H1 (cell line): ENCODE data around the gene ARHGEF28. TPM values are rescaled to one million over a fixed set of nuclear protein-coding genes. Genes with fewer than 3 reads are reported as not detected.

ENCODE experiments used
- CTCF ChIA-PET: fragments of 300-600 bp; sonication (Branson Sonifier 250); formaldehyde crosslinking; loops from one replicate; lab custom pipeline; 2021; ENCODE audit not compliant: partially characterized antibody; lab: Charles Lee
- POLR2A ChIA-PET: fragments of 300-600 bp; sonication (Branson Sonifier 250); formaldehyde crosslinking; loops from one replicate; lab custom pipeline; 2021; ENCODE audit warnings: inconsistent platforms; ENCODE audit not compliant: partially characterized antibody; lab: Charles Lee
- DNase-seq, 2 experiments: peaks; one replicate each; pipeline versions ENCODE4 v3.0.0 to v3.0.0-alpha.2; 2010 to 2022; ENCODE audit warnings: low spot score in 2 of 2, low read depth in 1 of 2, mixed read lengths in 1 of 2
- FAIRE-seq: peaks from 2 replicates; lab custom pipeline; 2011; peaks lifted over from hg19 to GRCh38; lab: Jason Lieb, UNC
- H2AFZ ChIP-seq: 2 replicates; pipeline ENCODE4 v1.8.1; 2012; ENCODE audit warnings: low read length, inconsistent platforms
- H2AK5ac ChIP-seq: 2 replicates; pipeline ENCODE4 v1.6.1; 2013; ENCODE audit warnings: low read depth, low read length
- H2BK120ac ChIP-seq: replicated peaks from 2 replicates; pipeline ENCODE3; 2013; ENCODE audit warnings: low read depth, low read length, inconsistent platforms
- H2BK12ac ChIP-seq: 2 replicates; pipeline ENCODE4 v1.6.1; 2013; ENCODE audit warnings: low read depth, low read length
- H2BK15ac ChIP-seq: 2 replicates; pipeline ENCODE4 v1.6.1; 2013; ENCODE audit warnings: low read length
- H2BK20ac ChIP-seq: 2 replicates; pipeline ENCODE4 v1.6.1; 2013; ENCODE audit warnings: low read length
- H2BK5ac ChIP-seq: 2 replicates; pipeline ENCODE4 v1.6.1; 2013; ENCODE audit warnings: low read depth, low read length
- H3K14ac ChIP-seq: 2 replicates; pipeline ENCODE4 v1.6.1; 2013; ENCODE audit warnings: inconsistent platforms; ENCODE audit not compliant: insufficient read length
- H3K18ac ChIP-seq: 2 replicates; pipeline ENCODE4 v1.6.1; 2013; ENCODE audit warnings: low read length; ENCODE audit errors: extremely low read depth
- H3K23ac ChIP-seq: 2 replicates; pipeline ENCODE4 v1.6.1; 2013; ENCODE audit warnings: inconsistent platforms; ENCODE audit not compliant: insufficient read length
- H3K23me2 ChIP-seq: 2 replicates; pipeline ENCODE4 v1.6.1; 2013; ENCODE audit warnings: low read depth, low read length
- H3K27ac ChIP-seq: 2 replicates; pipeline ENCODE4 v1.6.1; 2011; ENCODE audit warnings: low read depth, low read length, inconsistent platforms
- H3K27me3 ChIP-seq, 4 experiments: replicated peaks in 1 of 4; 1 replicate in 1 of 4; 2 replicates in 3 of 4; pipeline versions ENCODE4 v1.6.1 to v1.8.1; 2011 to 2013; ENCODE audit warnings: low read length in 3 of 4, mild to moderate bottlenecking in 3 of 4, inconsistent platforms in 2 of 4, mixed read lengths in 2 of 4, moderate library complexity in 1 of 4; ENCODE audit not compliant: control insufficient read depth in 3 of 4, insufficient read depth in 3 of 4; ENCODE audit errors: extremely low read depth in 1 of 4
- H3K36me3 ChIP-seq, 4 experiments: 2 replicates each; pipeline versions ENCODE4 v1.6.1 to v1.8.1; 2011 to 2013; ENCODE audit warnings: mild to moderate bottlenecking in 4 of 4, low read length in 3 of 4, moderate library complexity in 2 of 4, control low read depth in 1 of 4, inconsistent platforms in 1 of 4; ENCODE audit not compliant: insufficient read depth in 4 of 4, control insufficient read depth in 2 of 4
- H3K4ac ChIP-seq: replicated peaks from 2 replicates; pipeline ENCODE3; 2013; ENCODE audit warnings: low read length, low read depth, mixed read lengths, inconsistent platforms; ENCODE audit not compliant: insufficient read length
- H3K4me1 ChIP-seq, 4 experiments: replicated peaks in 1 of 4; 1 replicate in 1 of 4; 2 replicates in 3 of 4; pipeline versions ENCODE4 v1.6.1 to v1.8.1; 2011 to 2013; ENCODE audit warnings: low read length in 3 of 4, inconsistent platforms in 2 of 4, mixed read lengths in 1 of 4; ENCODE audit not compliant: insufficient read depth in 4 of 4, control insufficient read depth in 3 of 4
- H3K4me2 ChIP-seq, 2 experiments: 2 replicates each; pipeline versions ENCODE4 v1.6.1 to v1.8.1; 2011 to 2013; ENCODE audit warnings: low read depth in 2 of 2, low read length in 2 of 2, control low read depth in 1 of 2, inconsistent platforms in 1 of 2, mild to moderate bottlenecking in 1 of 2; ENCODE audit not compliant: insufficient read depth in 1 of 2
- H3K4me3 ChIP-seq, 4 experiments: fragments of 200-600, 300-600 bp in 1 of 4; sonication (generic), shearing (Covaris generic), sonication (Bioruptor Twin) in 1 of 4; 2 replicates each; pipeline versions ENCODE4 v1.5.1 to v1.8.1; 2011 to 2016; ENCODE audit warnings: low read length in 4 of 4, low read depth in 3 of 4, control low read depth in 2 of 4, inconsistent platforms in 2 of 4, mild to moderate bottlenecking in 2 of 4, mixed read lengths in 1 of 4, moderate library complexity in 1 of 4; ENCODE audit not compliant: insufficient read depth in 2 of 4; ENCODE audit errors: extremely low read depth in 1 of 4
- H3K56ac ChIP-seq: replicated peaks from 2 replicates; pipeline ENCODE3; 2013; ENCODE audit warnings: low read depth, mild to moderate bottlenecking, mixed read lengths, low read length, inconsistent platforms; ENCODE audit not compliant: insufficient read length
- H3K79me1 ChIP-seq: 2 replicates; pipeline ENCODE4 v1.6.1; 2013; ENCODE audit warnings: low read depth, low read length, control low read depth
- H3K79me2 ChIP-seq, 2 experiments: 2 replicates each; pipeline versions ENCODE4 v1.6.1 to v1.8.1; 2012 to 2013; ENCODE audit warnings: low read length in 2 of 2, mild to moderate bottlenecking in 2 of 2, inconsistent platforms in 1 of 2; ENCODE audit not compliant: insufficient read depth in 2 of 2, control insufficient read depth in 1 of 2
- H3K9ac ChIP-seq, 4 experiments: replicated peaks in 1 of 4; 1 replicate in 1 of 4; 2 replicates in 3 of 4; pipeline versions ENCODE4 v1.6.1 to v1.8.1; 2011 to 2013; ENCODE audit warnings: low read depth in 3 of 4, low read length in 3 of 4, control low read depth in 2 of 4, mild to moderate bottlenecking in 2 of 4, moderate library complexity in 2 of 4, inconsistent platforms in 1 of 4; ENCODE audit errors: extremely low read depth in 1 of 4
- H3K9me3 ChIP-seq, 2 experiments: 2 replicates each; pipeline versions ENCODE4 v1.6.1 to v1.8.1; 2012 to 2013; ENCODE audit warnings: mild to moderate bottlenecking in 2 of 2, moderate library complexity in 2 of 2, control low read depth in 1 of 2, inconsistent platforms in 1 of 2, low read depth in 1 of 2, low read length in 1 of 2, mixed read lengths in 1 of 2; ENCODE audit not compliant: insufficient read depth in 2 of 2
- H4K20me1 ChIP-seq, 2 experiments: replicated peaks in 1 of 2; 2 replicates each; pipeline versions ENCODE3 to v1.8.1; 2011 to 2013; ENCODE audit warnings: inconsistent platforms in 2 of 2, low read length in 2 of 2, mild to moderate bottlenecking in 1 of 2; ENCODE audit not compliant: insufficient read depth in 2 of 2, control insufficient read depth in 1 of 2
- H4K5ac ChIP-seq: 2 replicates; pipeline ENCODE4 v1.6.1; 2013; ENCODE audit warnings: low read length, low read depth, mixed read lengths, inconsistent platforms; ENCODE audit not compliant: insufficient read length
- H4K8ac ChIP-seq: 2 replicates; pipeline ENCODE4 v1.8.0; 2013; ENCODE audit warnings: mild to moderate bottlenecking, moderate library complexity, low read length, inconsistent platforms; ENCODE audit not compliant: insufficient read depth; ENCODE audit errors: extremely low read depth
- H4K91ac ChIP-seq: replicated peaks from 2 replicates; pipeline ENCODE3; 2013; ENCODE audit warnings: low read length, mixed read lengths, inconsistent platforms; ENCODE audit not compliant: insufficient read length
- TBP ChIP-seq: IDR thresholded peaks from 2 replicates; pipeline ENCODE4 v1.6.1; 2011; ENCODE audit warnings: low read depth, low read length, improper control_type of control experiment
- WGBS, 2 experiments: shearing (Covaris generic) in 1 of 2; methylation state at CpG; one replicate each; pipeline versions ENCODE4 v1.1.6 to v1.1.7; 2013 to 2015; ENCODE audit warnings: low lambda C conversion rate in 2 of 2, mixed read lengths in 2 of 2, inconsistent platforms in 1 of 2, low coverage in 1 of 2, missing lambda C conversion rate in 1 of 2; ENCODE audit not compliant: insufficient replicate concordance in 2 of 2, insufficient coverage in 1 of 2, insufficient read length in 1 of 2; ENCODE audit errors: extremely low coverage in 1 of 2, missing lambda C conversion rate in 1 of 2; 5-methylcytosine and 5-hydroxymethylcytosine counted together
- polyA plus RNA-seq, 7 experiments: library from polyadenylated mRNA; depleted of rRNA in 3 of 7; stranded (reverse) in 5 of 7; unstranded in 2 of 7; fragments of >200 nt in 5 of 7; fragments of 200-250 nt in 2 of 7; gene quantifications; 1 replicate in 5 of 7; 2 replicates in 1 of 7; 4 replicates in 1 of 7; pipeline versions ENCODE4 v1.2.1 to v1.2.3, GENCODE V29; 2011 to 2013; ENCODE audit warnings: missing spikeins in 2 of 7, mixed read lengths in 2 of 7
- total RNA-seq: library from RNA; stranded (reverse); fragmentation: NEBNext Ultra II Directional; extraction: Animal tissue kit (Norgen Biotek cat#: 25700); gene quantifications from 2 replicates; pipeline ENCODE4 v1.2.1, GENCODE V29; 2021

Gene ARHGEF28
- total and polyA plus RNA-seq, 2 of the 8 experiments (the other 6 are each of a cell fraction or from before 2014, with no cell fraction given), result 0.33 to 1.0 TPM

DNA sequence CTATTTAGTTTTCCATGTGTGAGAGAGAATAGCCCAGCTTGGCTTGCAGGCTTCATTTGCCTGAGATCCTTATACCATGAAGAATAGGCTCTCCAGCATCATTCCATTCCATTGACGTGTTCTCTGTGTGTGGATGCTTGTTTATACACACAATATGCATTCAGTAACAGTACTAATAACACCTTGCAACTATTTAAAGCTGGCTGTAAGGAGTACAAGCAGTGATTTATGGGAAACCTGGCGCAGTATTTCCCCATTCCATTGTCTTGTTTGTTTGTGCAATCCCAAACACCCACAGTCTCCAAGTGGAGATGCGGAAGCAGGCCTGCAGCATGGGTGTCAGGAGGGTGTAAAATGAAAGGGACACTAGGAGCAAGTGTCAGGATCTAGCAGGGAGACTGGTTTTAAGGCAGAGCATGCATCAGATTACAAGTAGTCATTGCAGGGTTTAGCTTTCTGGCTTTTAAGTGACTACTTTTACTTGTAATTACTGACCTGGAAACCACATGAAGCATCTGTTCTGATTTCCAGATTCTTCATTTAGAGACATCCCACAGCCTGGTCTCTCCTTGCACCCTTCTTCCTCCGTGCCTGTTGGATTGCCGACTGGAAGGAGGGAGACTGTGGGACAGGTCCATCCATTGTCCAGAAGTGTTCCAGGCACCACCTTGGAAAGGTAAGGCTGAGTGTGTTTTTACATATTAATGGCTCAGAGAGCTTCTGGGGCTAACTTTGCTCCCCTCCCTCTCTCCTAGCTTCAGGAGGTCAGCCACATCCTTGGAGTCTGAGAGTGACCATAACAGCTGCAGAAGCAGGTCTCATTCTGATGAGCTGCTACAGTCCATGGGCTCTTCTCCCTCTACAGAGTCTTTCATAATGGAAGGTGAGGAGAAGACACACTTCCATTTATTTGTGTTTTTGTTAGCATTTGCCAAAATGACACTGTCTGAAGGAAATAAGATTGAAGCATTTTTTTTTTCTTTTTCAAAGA, 241.6 kb downstream of the ARHGEF28 start:
- H3K56ac ChIP-seq, result no peak overlapping the region
- no peak overlapping the region for H2BK12ac ChIP-seq
- H3K18ac ChIP-seq, result no peak overlapping the region
- H3K23me2 ChIP-seq, result no peaks in the 10 kb centered on the region
- H2AK5ac ChIP-seq, result no peak overlapping the region
- no peak overlapping the region for H2AFZ ChIP-seq
- H4K20me1 ChIP-seq, result no peaks in the 10 kb centered on the region
- 83% methylated on average over 5 of the region's 5 CpGs; no CpG with 5 or more reads in 1 of the 2 experiments for WGBS, 2 experiments
- no peak overlapping the region for H2BK15ac ChIP-seq
- no peaks in the 10 kb centered on the region for H3K4me1 ChIP-seq
- no peak overlapping the region for H3K9ac ChIP-seq
- TF ChIP-seq TBP, result no peak
- no peak overlapping the region for H3K23ac ChIP-seq
- H3K14ac ChIP-seq, result no peak overlapping the region
- ChIA-PET POLR2A (no interaction called here), CTCF (no interaction called here)
- H3K36me3 ChIP-seq, result no peaks in the 10 kb centered on the region
- no peaks in the 10 kb centered on the region for H3K9me3 ChIP-seq
- DNase-seq (no peak), FAIRE-seq (no peak)
- no peak overlapping the region for H4K91ac ChIP-seq
- no peak overlapping the region for H3K4me2 ChIP-seq
- no peak overlapping the region for H4K8ac ChIP-seq
- H3K4ac ChIP-seq, result no peak overlapping the region
- no peaks in the 10 kb centered on the region for H3K27me3 ChIP-seq
- no peaks in the 10 kb centered on the region for H3K79me2 ChIP-seq
- H2BK120ac ChIP-seq, result no peak overlapping the region
- no peak overlapping the region for H2BK5ac ChIP-seq
- H4K5ac ChIP-seq, result no peak overlapping the region
- H3K4me3 ChIP-seq, result no peak overlapping the region
- no peaks in the 10 kb centered on the region for H3K79me1 ChIP-seq
- H3K27ac ChIP-seq, result no peak overlapping the region
- no peak overlapping the region for H2BK20ac ChIP-seq
